Activated B cell treated with CpG ODN at 0.5 μM for 24 hours (primary cell): ENCODE data around the gene PARVB. TPM values are rescaled to one million over a fixed set of nuclear protein-coding genes. Genes with fewer than 3 reads are reported as not detected.

Experiments used
- ATAC-seq: fragments of 200-7000 bp; cut with Tn5 transposase; one replicate; pipeline ENCODE4 v1.10.0; 2021; ENCODE audit warnings: low read depth, mild to moderate bottlenecking, moderate library complexity
- CTCF ChIA-PET: fragments of 350-600 bp; sonication (Branson Sonifier 250); formaldehyde crosslinking; loops from one replicate; lab custom pipeline; 2021; ENCODE audit warnings: antibody characterized with exemption; lab: Charles Lee
- POLR2A ChIA-PET: fragments of 350-600 bp; sonication (Branson Sonifier 250); formaldehyde crosslinking; loops from one replicate; lab custom pipeline; 2021; ENCODE audit warnings: antibody characterized with exemption; lab: Charles Lee
- DNase-seq: peaks from one replicate; pipeline ENCODE4 v3.0.0; 2022
- H3K27ac Mint-ChIP-seq: one replicate; pipeline ENCODE4 v1.8.0; 2020; ENCODE audit warnings: mixed read lengths
- H3K27me3 Mint-ChIP-seq: one replicate; pipeline ENCODE4 v1.8.0; 2021; ENCODE audit warnings: mixed read lengths
- H3K36me3 Mint-ChIP-seq: one replicate; pipeline ENCODE4 v1.8.0; 2021; ENCODE audit warnings: low read depth, mixed read lengths
- H3K4me1 Mint-ChIP-seq: one replicate; pipeline ENCODE4 v1.8.0; 2021; ENCODE audit warnings: mixed read lengths
- H3K4me3 Mint-ChIP-seq: one replicate; pipeline ENCODE4 v1.8.0; 2020; ENCODE audit warnings: mild to moderate bottlenecking, mixed read lengths
- H3K9me3 Mint-ChIP-seq: one replicate; pipeline ENCODE4 v1.8.0; 2020; ENCODE audit warnings: mixed read lengths
- intact Hi-C: fragments of 100-400 bp; cut with micrococcal nuclease; formaldehyde crosslinking; loops from one replicate; pipeline ENCODE4 v1.15.1; 2024
- total RNA-seq: library from RNA; stranded (reverse); gene quantifications from 2 replicates; pipeline ENCODE4 v1.2.3, GENCODE V29; 2022
- TF ChIP-seq, protein P1 (sequence below): fragments of 200-600 bp; IDR thresholded peaks from one replicate; pipeline ENCODE4 v1.8.0; 2022; ENCODE audit warnings: antibody characterized with exemption, mild to moderate bottlenecking

Gene PARVB
- total RNA-seq, 1 donor from 2014 or later: 53.5 TPM

DNA sequence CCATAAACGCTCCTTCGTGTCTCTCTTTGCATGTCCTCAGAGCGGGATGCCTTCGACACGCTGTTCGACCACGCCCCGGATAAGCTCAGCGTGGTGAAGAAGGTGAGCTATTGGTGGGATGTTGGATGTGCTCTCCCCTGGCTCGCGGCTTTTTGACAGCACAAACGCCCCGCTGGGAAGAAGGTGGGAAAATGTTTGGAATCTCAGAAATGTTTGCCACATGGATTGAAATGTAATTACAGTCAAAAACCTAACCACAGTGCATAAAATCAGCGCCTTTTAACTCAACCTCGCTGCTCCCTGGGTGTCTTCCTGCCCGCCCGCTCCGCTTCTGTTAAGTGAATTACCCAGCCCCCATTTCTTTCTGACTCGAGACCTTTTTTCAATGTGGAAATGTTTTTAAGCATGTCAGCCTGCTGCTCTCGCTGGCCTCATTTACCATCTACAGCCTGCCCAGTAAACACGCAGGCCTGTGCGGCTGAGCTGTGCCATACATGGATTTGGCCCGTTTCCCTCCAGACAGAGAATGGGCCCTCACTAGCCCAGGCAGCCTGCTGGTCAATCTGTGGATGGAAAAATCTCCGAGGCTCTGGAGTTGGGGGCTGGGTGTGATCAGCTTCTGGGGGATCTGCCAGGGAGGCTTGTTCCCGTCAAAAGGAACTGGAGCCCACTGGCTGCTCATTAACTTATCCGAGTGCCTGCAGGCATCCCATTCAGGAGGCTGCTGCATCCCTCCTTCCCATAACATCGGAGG is 123.9 kb downstream of the PARVB start:
- intact Hi-C loops: no loop called here
- Mint-ChIP-seq H3K9me3 (no peaks in the 10 kb centered on the region), H3K27me3 (no peaks in the 10 kb centered on the region), H3K36me3 (peaks cover 64% of the 10 kb centered on the region), H3K27ac (no peak overlapping the region), H3K4me1 (peaks cover 4% of the 10 kb centered on the region), H3K4me3 (no peak overlapping the region)
- ChIA-PET CTCF (no interaction called here), POLR2A (no interaction called here)
- TF ChIP-seq, protein P1, sequence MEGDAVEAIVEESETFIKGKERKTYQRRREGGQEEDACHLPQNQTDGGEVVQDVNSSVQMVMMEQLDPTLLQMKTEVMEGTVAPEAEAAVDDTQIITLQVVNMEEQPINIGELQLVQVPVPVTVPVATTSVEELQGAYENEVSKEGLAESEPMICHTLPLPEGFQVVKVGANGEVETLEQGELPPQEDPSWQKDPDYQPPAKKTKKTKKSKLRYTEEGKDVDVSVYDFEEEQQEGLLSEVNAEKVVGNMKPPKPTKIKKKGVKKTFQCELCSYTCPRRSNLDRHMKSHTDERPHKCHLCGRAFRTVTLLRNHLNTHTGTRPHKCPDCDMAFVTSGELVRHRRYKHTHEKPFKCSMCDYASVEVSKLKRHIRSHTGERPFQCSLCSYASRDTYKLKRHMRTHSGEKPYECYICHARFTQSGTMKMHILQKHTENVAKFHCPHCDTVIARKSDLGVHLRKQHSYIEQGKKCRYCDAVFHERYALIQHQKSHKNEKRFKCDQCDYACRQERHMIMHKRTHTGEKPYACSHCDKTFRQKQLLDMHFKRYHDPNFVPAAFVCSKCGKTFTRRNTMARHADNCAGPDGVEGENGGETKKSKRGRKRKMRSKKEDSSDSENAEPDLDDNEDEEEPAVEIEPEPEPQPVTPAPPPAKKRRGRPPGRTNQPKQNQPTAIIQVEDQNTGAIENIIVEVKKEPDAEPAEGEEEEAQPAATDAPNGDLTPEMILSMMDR: no peak
- no peak for ATAC-seq
- no peak for DNase-seq

GRCh38 chr22:44151676-44152075 is 127.6 kb downstream of the PARVB start:
- no peaks in the 10 kb centered on the region for H3K9me3 Mint-ChIP-seq
- H3K27me3 Mint-ChIP-seq: no peaks in the 10 kb centered on the region
- no peak overlapping the region for H3K27ac Mint-ChIP-seq
- H3K4me1 Mint-ChIP-seq: no peaks in the 10 kb centered on the region
- ChIA-PET POLR2A (no interaction called here), CTCF (no interaction called here)
- TF ChIP-seq, protein P1: no peak
- H3K4me3 Mint-ChIP-seq: no peak overlapping the region
- peaks cover 56% of the 10 kb centered on the region for H3K36me3 Mint-ChIP-seq
- DNase-seq (no peak), ATAC-seq (no peak)
- intact Hi-C loops: no loop called here

GRCh38 chr22:44153710-44154109 is 129.6 kb downstream of the PARVB start:
- POLR2A ChIA-PET: no interaction called here
- TF ChIP-seq, protein P1: no peak
- Mint-ChIP-seq H3K36me3 (peaks cover 54% of the 10 kb centered on the region), H3K9me3 (no peaks in the 10 kb centered on the region), H3K4me3 (no peak overlapping the region), H3K27me3 (no peaks in the 10 kb centered on the region), H3K4me1 (no peaks in the 10 kb centered on the region), H3K27ac (no peak overlapping the region)
- CTCF ChIA-PET: no interaction called here
- ATAC-seq: no peak
- intact Hi-C loops: no loop called here
- no peak for DNase-seq

DNA sequence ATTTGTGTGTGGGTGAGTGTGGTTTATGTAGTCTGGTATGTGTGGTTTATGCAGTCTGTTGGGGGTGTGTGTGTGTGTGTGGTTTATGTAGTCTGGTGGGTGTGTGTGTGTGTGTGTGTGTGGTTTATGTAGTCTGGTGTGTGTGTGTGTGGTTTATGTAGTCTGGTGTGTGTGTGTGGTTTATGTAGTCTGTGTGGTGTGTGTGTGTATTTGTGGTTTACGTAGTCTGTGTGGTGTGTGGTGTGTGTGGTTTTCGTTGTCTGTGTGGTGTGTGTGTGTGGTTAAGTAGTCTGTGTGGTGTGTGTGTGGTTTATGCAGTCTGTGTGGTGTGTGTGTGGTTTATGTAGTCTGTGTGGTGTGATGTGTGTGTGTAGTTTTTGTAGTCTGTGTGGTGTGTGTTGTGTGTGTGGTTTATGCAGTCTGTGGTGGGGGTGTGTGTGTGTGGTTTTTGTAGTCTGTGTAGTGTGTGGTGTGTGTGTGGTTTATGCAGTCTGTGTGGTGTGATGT is 130.4 kb downstream of the PARVB start:
- Mint-ChIP-seq H3K9me3 (no peaks in the 10 kb centered on the region), H3K4me3 (no peak overlapping the region), H3K4me1 (no peaks in the 10 kb centered on the region), H3K27ac (no peak overlapping the region), H3K27me3 (no peaks in the 10 kb centered on the region), H3K36me3 (peaks cover 58% of the 10 kb centered on the region)
- ChIA-PET CTCF (no interaction called here), POLR2A (no interaction called here)
- intact Hi-C loops: no loop called here
- no peak for DNase-seq
- no peak for ATAC-seq
- TF ChIP-seq, protein P1: no peak

GRCh38 chr22:44155115-44155514 is 131.0 kb downstream of the PARVB start:
- intact Hi-C loops: no loop called here
- TF ChIP-seq, protein P1: no peak

More at GRCh38 chr22:44155115-44155514, 131.0 kb downstream of the PARVB start:
- ChIA-PET POLR2A (no interaction called here), CTCF (no interaction called here)
- no peaks in the 10 kb centered on the region for H3K27me3 Mint-ChIP-seq
- DNase-seq (no peak), ATAC-seq (no peak)
- peaks cover 58% of the 10 kb centered on the region for H3K36me3 Mint-ChIP-seq
- H3K27ac Mint-ChIP-seq: no peak overlapping the region
- H3K9me3 Mint-ChIP-seq: no peaks in the 10 kb centered on the region
- H3K4me3 Mint-ChIP-seq: no peak overlapping the region
- no peaks in the 10 kb centered on the region for H3K4me1 Mint-ChIP-seq
